Bronchus fibroblast of lung (primary cell): Measurements from ENCODE around the gene ACSL6. TPM values are rescaled to one million over a fixed set of nuclear protein-coding genes. Genes with fewer than 3 reads are reported as not detected.

ENCODE experiments used
- total RNA-seq: library from RNA; depleted of rRNA; stranded (reverse); fragments of >200 nt; gene quantifications from 2 replicates; pipeline ENCODE4 v1.2.3, GENCODE V29; 2015

Gene ACSL6, protein sequence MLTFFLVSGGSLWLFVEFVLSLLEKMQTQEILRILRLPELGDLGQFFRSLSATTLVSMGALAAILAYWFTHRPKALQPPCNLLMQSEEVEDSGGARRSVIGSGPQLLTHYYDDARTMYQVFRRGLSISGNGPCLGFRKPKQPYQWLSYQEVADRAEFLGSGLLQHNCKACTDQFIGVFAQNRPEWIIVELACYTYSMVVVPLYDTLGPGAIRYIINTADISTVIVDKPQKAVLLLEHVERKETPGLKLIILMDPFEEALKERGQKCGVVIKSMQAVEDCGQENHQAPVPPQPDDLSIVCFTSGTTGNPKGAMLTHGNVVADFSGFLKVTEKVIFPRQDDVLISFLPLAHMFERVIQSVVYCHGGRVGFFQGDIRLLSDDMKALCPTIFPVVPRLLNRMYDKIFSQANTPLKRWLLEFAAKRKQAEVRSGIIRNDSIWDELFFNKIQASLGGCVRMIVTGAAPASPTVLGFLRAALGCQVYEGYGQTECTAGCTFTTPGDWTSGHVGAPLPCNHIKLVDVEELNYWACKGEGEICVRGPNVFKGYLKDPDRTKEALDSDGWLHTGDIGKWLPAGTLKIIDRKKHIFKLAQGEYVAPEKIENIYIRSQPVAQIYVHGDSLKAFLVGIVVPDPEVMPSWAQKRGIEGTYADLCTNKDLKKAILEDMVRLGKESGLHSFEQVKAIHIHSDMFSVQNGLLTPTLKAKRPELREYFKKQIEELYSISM
- under 0.01 TPM in 1 of 2 replicates, not detected in the other for total RNA-seq

GRCh38 chr5:132011622-132012343 lies at the start of gene ACSL6:
TSS of gene ACSL6 (minus strand) at chr5:132011658. CDS start at chr5:132011553, 105 bp downstream.

GRCh38 chr5:132060501-132061161 lies 49.2 kb upstream of the ACSL6 start, which contains the start of gene IL3:
TSS of gene IL3 (plus strand) at chr5:132060655. CDS start at chr5:132060707, 52 bp downstream.

DNA sequence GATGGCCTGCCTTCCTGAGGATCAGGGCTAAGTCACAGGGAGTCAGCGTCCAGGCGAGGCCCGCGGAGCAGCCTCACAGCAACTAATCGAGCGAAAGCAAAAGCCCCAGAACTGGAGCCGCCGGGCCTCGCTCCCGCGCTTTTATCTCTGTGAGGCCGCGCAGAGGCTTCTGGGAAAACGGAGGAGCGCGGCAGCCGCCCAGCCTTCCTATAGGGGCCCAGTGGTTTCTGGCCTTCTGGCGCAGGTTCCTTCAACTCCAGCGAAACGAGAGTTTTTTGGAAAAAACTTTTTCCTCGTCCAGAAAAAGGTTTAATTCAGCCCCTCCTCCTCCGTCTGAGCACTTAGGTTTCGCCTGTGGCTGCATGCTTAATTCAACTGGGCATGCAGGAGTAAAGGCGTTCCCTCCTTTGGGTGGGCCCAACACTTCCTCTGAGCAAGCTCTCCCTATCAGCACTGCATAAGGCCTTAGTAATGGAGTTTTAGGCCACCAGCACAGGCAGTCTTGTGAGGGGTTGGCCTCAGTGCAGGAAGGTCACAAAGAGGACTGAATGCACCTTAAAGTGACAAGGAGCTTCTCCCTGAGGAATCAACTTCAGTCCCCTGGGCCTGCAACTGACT lies 65.8 kb downstream of the ACSL6 start, which contains the start of gene MEIKIN:
MEIKIN (minus strand) TSS at position 113 of the 618 bp plus-strand sequence. CDS start 158 bp downstream, outside the sequence.

Other genes starting within 250 kb of the ACSL6 start
- gene FNIP1, start 214.6 kb downstream of the ACSL6 start, total RNA-seq, result 10.4 and 13.8 TPM in 2 replicates
- not detected in 2 replicates for gene MEIKIN, start 66.0 kb downstream of the ACSL6 start, total RNA-seq
- gene IL3, start 49.0 kb upstream of the ACSL6 start, total RNA-seq, result not detected in 2 replicates
- 0.74 and 0.84 TPM in 2 replicates for gene CSF2, start 62.1 kb upstream of the ACSL6 start, total RNA-seq
- 54.0 and 59.6 TPM in 2 replicates for gene P4HA2, start 216.2 kb upstream of the ACSL6 start, total RNA-seq
- gene PDLIM4, start 246.0 kb upstream of the ACSL6 start, total RNA-seq, result 59.6 and 71.6 TPM in 2 replicates